HG02759 (cell line): ENCODE data around the gene MRTFA.
A peak's percentile ranks its signal among the peaks of the same experiment; 100 is the strongest.
"Not testable (repeated sequence)": the region's sequence is repeated elsewhere in the genome, so short reads cannot be mapped to it uniquely, and the experiment has no call there.

Experiments used
- ATAC-seq: cut with Tn5 transposase; IDR thresholded peaks from one replicate; pipeline ENCODE4 v1.9.1; 2021; ENCODE audit warnings: mild to moderate bottlenecking, moderate library complexity; ENCODE audit not compliant: unreplicated experiment

MRTFA gene

DNA sequence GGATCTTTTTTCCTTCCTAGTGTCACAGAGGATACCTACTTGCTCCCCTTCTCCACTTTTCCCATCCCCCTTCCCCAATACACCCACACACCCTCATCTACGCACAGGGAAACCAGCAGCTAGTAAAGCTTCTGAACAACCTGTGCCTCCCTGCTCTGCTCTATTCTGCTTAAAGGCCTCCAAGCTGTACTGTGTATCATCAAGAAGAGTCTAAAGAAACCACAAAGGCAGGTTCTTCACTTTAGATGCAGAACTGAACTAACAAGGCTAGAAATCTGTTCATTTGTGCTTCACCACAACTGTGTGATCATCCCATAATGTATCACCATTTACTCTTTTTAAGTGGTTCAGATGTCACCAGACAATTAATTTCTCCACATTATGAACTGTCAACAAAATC lies 133.6 kb downstream of the MRTFA start:
- ATAC-seq, result no peak

DNA sequence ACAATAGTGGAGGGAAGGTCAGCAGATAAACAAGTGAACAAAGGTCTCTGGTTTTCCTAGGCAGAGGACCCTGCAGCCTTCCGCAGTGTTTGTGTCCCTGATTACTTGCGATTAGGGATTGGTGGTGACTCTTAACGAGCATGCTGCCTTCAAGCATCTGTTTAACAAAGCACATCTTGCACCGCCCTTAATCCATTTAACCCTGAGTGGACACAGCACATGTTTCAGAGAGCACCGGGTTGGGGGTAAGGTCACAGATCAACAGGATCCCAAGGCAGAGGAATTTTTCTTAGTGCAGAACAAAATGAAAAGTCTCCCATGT lies 136.1 kb downstream of the MRTFA start:
- not testable (repeated sequence) for ATAC-seq

DNA sequence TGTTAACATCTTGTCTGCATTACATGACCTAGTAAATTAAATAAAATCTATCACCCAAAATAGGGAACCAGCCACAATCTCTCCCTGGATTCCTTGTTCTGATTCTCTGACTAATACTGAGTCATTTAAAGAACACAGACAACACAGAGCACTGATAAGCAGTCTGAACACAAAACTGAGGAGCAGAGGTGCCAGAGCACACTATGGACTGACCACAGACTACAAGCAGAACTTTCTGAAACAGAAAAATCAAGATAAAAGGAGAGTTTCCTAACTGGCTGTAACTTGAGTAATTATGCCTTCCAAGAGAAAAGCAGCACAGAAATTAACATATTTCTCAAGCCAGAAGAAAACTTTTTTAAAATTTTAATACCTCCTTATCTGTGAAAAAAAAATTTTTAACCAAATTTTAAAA lies 137.3 kb downstream of the MRTFA start:
- no peak for ATAC-seq

DNA sequence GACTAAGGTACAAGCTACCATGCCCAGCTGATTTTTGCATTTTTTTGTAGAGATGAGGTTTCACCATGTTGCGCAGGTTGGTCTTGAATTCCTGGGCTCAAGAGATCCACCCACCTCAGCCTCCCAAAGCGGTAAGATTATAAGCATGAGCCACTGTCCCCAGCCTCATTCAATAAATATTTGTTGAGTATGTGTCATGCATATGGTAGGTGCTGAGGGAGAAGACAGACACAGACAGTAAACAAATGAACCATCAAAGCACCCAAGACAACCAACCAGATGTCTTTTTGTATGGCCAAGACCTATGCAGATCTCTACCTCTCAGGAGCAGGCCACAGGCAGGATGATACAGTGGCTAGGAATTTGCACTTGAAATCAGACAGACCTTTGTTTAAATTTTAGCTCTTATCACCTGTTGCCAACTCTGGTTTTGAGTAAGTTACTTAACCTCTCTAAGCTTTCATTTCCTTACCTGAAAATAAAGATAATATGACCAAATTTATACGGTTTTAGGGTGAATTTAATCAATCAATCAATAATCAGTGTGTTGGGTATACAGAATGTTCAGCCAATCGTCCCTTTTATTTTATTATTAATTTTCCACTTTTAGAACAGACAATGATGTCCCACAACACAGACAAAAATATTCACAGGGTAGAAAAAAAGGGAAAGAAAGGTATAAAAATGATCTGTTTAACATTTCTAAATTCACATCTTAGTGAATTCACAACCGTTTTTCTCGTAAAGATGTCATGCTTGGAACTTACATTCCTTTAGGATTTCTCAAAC lies 137.9 kb downstream of the MRTFA start:
- ATAC-seq, result no peak

DNA sequence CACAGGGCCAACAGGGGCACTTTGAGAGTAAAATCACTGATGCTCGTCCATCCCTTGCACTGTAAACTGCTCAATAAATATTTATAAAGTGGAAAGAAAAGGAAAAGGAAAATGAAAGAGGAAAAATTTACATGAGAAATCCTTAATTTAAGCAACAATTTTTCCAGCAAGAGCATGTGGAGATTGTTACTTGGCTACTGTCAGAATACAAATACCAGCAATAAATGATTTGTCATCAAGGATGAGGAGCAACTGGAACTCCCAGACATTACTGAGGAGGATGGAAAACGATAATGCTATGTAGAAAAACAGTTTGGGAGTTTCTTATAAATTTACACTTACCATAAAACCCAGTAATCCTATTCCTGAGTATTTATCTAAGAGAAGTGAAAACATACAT lies 143.1 kb downstream of the MRTFA start:
- ATAC-seq, result no peak

DNA sequence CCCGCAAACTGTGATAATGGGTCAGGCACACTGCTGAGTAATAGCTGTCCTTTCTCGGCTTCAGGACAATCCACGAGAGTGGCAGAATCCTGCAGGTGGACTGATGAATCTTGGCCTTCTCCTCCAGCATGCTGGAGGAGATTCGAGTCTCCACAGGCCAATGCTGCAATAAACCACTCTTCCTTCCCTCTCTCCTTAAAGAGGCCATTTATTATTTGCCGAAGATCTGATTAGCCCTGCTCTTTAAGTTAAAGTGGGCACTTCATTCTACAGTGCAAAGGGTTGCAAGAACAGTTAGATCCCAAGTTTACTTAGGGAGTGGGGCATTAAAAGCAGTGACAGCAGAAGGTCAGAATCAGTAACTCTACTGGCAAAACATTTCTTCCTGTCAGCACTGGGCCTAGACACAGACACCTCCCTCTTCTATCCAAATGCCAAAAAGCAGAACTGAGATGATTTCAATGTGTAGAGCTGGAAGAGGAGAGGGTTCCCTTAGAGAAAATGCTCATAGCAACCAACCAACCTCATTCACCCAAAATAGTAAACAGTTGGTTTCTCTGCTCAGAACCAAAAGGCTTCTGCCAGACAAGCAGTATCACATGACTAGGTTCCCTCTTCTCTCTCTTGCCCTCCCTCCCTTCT lies 144.4 kb downstream of the MRTFA start:
- ATAC-seq, result peak; percentile 91

DNA sequence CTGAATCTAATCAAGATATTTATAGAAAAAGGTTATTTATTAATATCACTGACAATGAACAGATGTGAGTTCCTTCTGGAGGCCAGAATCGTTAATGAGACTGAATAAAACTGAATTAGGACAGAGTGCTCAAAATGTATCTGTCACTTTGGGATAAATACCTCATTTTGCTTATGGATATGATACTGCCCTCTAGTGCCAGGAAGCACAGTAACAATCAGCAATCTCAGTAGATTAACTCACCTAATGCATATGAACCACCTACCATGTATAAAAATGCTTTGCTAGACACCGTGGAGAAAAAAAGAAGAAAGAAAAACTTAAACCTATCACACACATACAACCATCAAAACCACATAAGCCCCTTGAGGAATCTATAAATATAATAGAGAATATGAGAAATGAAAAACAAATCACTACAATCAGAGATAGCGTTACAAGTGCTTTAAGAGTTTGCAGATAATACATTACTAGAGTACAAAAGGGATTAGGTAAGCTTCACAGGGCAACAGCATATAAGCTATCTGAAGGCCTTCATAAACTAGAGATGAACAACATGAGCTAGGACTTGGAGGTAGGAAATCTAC lies 148.8 kb downstream of the MRTFA start:
- no peak for ATAC-seq

DNA sequence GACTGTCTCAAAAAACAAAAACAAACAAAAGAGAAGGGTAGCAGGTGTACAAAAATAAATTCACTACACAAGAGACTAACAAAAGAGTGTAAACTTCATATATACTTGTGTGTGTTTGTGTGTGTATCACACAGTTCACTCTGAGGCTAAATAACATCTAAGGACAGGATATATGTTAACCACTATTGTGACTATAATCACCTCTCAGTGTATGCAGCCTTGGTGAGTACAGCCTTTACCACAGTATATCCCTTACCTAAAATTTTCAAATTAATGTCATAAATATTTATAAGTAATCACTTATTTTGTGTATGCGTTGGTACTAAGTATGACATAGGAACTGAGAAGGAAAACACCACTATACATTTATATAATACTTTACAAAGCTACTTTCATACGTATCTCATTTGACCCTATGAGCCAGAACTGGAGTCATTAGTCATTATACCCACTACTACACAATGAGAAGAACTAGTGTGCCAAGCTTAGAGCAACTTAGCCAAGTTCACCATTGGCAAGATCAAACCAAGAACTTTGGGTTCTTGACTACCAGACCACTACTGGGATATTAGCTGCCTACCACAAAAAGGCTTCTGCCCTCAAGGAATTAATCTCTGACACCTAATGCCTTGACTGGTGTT lies 149.4 kb downstream of the MRTFA start:
- no peak for ATAC-seq

DNA sequence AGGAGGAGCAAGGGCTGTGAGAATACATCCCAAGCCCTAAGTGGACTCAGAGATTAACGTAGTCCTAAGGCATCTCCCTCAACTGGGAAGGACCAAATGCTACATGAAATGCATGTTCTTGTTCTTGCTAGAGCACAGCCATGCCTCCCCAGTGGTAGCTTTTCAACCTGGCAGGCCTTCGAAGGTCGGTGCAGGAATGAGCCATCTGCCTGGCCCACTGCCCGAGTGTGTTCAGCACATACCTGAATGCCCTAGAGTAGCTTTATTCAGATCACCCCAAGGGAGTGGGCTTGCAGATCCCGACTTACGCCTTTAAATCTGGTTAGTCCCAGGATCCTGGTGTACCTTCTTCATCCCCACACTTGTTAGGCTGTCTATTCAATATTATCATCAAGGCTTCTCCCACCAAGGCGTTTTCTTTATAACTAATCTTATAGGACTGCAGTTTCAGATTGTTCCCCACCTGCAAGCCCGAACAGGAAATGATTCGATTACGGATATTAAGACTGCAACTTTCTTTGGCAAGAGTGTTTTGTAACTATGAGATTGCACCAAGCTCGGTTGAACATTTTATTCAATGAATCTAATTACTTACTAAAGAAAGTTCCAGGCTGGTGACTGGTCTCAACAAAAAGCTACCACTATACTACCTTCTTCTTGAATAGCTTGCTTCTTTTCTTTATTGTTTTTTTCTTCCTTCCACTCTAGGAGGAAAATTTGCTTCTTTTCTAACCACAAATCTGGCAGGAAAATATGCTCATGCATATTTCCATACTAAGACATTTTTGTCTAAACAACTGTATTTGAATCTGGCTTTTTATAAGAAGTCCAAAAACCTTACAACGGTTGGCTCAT lies 150.5 kb downstream of the MRTFA start:
- ATAC-seq, result no peak

DNA sequence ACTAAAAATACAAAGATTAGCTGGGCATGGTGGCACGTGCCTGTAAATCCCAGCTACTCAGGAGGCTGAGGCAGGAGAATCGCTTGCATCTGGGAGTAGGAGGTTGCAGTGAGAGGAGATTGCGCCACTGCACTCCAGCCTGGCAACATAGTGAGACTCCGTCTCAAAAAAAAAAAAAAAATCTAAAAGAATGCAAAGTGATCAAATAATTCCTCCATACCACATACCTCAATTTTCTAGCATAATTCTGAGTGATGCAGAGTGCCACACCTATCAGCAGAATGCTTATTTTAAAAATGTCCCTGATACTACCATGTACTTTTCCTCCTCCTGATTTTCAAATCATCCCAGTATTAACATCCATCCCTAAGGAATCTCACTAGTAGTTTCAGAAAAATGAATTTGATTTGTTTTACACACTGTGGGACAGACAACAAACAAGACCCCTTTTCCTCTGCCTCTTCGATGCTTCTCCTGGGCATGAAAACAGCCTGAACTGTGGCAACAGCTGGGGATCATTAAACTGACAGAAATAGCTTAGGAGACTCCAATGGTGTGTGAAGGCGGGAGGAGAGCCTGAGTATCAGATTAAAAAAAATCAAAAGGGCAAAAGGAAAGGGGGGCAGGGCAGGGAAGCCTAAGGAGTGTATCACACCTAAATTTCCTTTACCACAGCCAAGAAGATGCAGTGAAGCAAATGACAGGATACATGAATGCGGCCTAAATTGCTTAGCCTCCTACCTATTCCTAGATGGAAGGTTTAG lies 151.4 kb downstream of the MRTFA start:
- no peak for ATAC-seq

DNA sequence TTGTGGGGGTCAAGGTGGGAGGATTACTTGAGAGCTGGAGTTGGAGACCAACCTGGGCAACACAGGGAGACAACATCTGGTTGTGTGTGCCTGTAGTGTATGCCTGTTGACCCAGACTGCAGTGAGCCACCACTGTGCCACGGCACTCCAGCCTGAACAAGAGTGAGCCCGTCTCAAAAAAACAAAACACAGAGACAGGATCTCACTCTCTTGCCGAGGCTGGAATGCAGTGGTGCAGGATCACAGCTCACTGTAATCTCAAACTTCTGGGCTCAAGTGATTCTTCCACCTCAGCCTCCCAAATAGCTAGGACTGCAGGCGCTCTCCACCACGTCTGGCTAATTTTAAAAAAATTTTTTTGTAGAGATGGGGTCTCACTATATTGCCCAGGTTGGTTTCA lies 153.6 kb downstream of the MRTFA start:
- ATAC-seq, result no peak

DNA sequence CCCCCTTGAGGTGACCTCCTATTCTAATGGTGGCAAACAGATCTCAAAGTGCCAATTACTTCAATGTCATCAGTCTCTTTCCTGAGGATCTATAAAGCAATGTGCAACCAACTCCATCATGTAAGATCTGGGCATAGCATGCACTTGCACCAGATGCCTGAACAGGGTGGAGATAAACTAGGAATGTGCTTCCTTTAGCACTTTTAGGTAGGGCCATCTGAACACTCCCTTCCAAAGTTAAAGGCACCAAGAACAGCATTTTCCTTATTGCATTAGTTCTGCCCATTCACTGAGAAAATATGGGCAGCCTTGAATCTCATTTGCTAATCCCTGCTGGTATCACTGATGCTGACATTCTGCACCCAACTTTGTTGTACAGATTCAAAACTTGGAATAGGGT lies 154.1 kb downstream of the MRTFA start:
- ATAC-seq, result no peak

DNA sequence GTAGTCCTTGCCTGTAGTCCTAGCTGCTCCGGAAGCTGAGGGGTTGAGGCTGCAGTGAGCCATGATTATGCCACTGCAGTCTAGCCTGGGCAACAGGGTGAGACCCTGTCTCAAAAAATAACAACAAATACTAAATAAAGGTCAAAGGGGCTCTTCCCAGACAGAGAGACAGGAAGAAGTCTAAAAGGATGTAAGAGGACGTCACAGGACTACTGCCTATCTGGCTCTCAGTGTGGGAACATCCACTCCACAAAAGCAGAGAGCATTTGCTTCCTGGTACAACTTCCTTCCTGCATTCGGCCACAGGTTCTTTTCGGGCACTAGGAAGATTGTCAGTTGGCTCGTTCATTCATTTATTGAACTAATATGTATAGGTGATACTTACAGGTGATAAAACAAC lies 155.5 kb downstream of the MRTFA start:
- ATAC-seq, result no peak

DNA sequence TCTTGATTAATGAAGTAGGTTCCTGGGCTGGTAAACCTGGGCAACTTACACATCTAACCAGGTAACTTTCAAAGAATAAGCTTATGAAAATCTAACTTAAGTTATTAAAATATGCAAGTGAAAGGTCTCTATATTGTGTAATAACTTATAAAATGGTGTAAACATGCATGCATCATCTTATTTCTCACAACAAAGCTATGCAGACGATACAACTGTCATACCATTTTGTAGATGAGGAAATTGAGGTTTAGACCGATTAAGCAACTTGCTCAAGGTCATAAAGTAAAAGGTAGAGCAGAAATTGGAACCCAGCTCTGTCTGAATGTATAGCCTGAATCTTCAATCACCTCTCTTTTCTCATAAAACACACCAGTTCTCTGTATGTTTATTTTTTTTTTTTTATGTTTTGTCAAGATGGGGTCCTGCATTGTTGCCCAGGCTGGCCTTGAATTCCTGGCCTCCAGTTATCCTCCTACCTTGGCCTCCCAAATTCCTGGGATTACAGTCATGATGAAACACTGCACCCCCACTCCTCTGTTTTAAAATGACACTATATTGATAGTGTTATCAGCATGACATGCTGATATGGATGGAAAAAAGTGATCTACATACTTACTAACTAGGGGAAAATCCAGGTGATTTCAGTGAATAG lies 156.5 kb downstream of the MRTFA start:
- no peak for ATAC-seq

DNA sequence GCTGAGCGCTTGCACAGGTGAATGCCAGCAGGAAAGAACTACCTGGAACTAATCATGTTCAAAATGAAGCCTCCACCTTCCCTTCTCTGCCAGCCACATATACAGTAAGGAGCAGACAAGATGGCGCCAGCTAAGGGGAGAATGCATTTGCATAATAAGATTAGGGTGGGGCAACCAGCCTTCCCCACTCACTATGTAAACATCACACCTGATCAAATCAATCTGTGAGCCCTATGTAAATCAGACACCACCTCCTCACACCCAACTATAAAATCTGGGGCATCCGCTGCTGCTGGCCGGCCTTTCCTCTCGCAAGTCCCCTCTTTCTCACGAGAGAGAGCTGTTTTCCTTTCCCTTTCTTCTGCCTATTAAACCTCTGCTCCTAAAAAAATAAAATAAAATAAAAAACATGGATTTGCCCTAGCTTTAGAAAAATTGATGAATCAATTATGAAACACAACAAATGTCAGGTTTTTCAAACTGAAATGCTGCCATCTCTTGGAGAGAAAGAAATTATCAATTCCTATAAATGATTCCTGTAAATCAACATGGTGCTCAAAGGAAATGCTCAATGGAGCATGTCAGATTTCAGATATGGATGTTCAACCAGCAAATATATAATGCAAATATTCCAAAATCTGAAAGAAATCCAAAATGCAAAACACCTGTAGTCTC lies 157.3 kb downstream of the MRTFA start:
- ATAC-seq, result no peak

DNA sequence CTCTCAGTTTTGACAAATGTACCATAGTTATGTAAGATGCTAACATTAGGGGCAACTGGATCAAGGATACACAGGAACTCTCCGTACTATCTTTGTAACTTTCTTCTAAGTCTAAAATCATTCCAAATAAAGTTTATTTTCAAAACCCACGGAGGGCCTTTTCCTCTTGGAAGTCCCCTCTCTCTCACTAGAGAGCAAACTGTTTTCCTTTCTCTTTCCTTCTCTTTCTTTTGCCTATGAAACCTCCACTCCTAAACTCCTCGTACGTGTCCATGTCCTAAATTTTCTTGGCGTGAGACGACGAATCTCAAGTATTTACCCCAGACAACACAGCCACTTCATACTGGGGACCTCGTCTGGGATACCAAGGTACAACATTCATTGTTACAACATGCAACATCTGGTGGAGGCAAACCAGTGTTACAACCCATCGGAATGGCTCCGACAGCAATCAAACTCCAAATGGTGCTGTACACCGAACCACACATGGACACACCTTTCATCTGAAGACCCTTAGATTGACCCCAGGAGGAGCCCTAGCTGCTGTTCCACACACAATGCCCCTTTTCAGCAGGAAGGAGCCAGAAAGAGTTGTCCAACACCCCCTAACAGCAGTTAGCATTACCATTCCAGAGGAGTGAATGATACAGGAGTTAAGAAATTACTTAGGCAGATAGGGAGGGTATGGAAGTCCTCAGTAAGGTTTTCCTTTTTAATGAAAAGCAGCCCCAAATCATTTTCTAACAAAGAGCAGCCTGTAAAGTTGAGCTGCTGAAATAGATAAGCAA lies 158.0 kb downstream of the MRTFA start:
- ATAC-seq, result no peak

DNA sequence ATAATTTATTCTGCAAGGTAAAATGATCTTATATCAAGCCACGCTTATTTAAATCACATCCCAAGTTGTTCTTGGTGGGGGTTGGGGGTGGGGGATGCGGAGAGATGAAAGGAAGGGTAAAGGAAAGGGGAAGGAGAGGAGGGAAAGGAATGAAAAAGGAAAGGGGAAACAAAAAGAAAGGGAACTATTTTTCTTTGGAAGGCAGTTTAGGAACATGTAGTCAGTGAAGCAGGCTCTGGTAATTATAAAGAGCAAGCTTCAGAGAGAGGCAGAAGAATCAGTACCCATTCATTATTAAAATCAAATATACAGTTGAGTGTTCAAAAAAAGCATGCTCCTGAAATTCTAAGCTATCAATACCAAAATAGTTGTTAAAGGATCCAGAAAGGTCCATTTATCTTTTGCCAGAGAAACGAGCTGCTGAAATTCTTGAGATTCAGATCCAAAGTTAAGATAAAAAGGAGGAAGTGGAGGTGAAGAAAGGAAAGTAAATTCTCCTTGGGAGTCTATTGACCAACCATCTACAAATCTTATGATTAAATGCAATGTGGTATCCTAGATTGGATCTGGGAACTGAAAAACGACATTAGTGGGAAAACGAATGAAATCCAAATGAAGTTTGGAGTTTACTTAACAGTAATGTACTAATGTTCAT lies 158.7 kb downstream of the MRTFA start:
- ATAC-seq, result no peak

DNA sequence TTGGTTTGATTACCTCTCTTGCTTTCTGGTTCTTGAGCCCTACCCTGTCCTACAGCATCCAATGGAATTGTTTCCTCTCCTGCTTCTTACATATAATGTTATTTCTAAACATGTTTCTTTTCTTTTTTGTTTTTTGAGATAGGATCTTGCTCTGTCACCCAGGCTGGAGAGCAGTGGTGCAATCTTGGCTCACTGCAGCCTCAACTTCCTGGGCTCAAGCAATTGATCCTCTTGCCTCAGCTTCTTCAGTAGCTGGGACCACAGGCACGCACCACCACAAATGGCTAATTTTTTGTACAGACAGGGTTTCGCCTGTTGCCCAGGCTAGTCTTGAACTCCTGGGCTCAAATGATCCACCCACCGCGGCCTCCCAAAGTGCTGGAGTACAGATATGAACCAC lies 160.2 kb downstream of the MRTFA start:
- ATAC-seq, result no peak
